HL-60 (cell line): Measurements from ENCODE around the gene ARPC1B.
A peak's percentile ranks its signal among the peaks of the same experiment; 100 is the strongest.

Experiments
- DNase-seq, 2 experiments: peaks; one replicate each; pipeline ENCODE4 v3.0.0-alpha.2; 2010 to 2020; ENCODE audit warnings: low read depth in 1 of 2, low spot score in 1 of 2
- H3K27ac ChIP-seq: fragments of 250-450 bp; sonication (Bioruptor Pico); replicated peaks from 2 replicates; pipeline ENCODE4 v1.5.1; 2020; ENCODE audit warnings: mild to moderate bottlenecking, moderate library complexity
- H3K27me3 ChIP-seq: fragments of 250-450 bp; sonication (Bioruptor Pico); 2 replicates; pipeline ENCODE4 v1.5.1; 2021; ENCODE audit warnings: mild to moderate bottlenecking, moderate library complexity; ENCODE audit not compliant: insufficient read depth, poor library complexity, severe bottlenecking
- H3K4me3 ChIP-seq: replicated peaks from 2 replicates; pipeline ENCODE4 v1.5.1; 2011; ENCODE audit warnings: mild to moderate bottlenecking, control low read depth, low read length; ENCODE audit not compliant: insufficient read depth
- GABPA ChIP-seq: IDR thresholded peaks from 2 replicates; pipeline ENCODE4 v1.6.1; 2012; ENCODE audit warnings: low read depth
- POLR2AphosphoS5 ChIP-seq: IDR thresholded peaks from 2 replicates; pipeline ENCODE4 v1.6.1; 2012; ENCODE audit warnings: low read depth
- SPI1 ChIP-seq: IDR thresholded peaks from 2 replicates; pipeline ENCODE4 v1.6.1; 2012; ENCODE audit warnings: low read depth, mild to moderate bottlenecking, borderline replicate concordance
- TF ChIP-seq, protein P1 (sequence below): IDR thresholded peaks from 2 replicates; pipeline ENCODE4 v1.6.1; 2012; ENCODE audit warnings: low read depth; ENCODE audit not compliant: insufficient replicate concordance
- TF ChIP-seq, protein P2 (sequence below): IDR thresholded peaks from one replicate; pipeline ENCODE4 v1.5.1; 2011; ENCODE audit warnings: low read length, control low read depth, inconsistent platforms; ENCODE audit not compliant: insufficient read depth

ARPC1B gene

DNA sequence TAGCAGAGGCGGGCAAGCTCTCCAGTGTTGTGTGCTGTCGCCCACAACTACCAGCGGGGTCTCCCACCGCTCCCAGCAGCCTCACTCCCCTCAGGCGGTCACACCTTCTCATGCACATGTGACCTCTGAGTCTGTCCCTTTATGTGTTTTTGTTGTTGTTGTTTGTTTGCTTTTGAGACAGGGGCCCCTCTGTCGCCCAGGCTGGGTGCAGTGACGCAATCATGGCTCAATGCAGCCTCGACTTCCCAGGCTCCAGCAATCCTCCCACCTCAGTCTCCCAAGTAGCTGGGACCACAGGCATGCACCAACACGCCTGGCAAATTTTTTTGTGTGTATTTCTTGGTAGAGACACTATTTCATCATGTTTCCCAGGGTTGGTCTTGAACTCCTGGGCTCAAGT, 65.7 kb downstream of the ARPC1B start:
- no peak for DNase-seq
- Histone ChIP-seq H3K4me3 (peak overlapping the region; percentile 98), H3K27me3 (no peaks in the 10 kb centered on the region), H3K27ac (no peak overlapping the region)
- TF ChIP-seq POLR2AphosphoS5: no peak
- TF ChIP-seq GABPA: no peak
- no peak for TF ChIP-seq SPI1
- TF ChIP-seq, protein P1, sequence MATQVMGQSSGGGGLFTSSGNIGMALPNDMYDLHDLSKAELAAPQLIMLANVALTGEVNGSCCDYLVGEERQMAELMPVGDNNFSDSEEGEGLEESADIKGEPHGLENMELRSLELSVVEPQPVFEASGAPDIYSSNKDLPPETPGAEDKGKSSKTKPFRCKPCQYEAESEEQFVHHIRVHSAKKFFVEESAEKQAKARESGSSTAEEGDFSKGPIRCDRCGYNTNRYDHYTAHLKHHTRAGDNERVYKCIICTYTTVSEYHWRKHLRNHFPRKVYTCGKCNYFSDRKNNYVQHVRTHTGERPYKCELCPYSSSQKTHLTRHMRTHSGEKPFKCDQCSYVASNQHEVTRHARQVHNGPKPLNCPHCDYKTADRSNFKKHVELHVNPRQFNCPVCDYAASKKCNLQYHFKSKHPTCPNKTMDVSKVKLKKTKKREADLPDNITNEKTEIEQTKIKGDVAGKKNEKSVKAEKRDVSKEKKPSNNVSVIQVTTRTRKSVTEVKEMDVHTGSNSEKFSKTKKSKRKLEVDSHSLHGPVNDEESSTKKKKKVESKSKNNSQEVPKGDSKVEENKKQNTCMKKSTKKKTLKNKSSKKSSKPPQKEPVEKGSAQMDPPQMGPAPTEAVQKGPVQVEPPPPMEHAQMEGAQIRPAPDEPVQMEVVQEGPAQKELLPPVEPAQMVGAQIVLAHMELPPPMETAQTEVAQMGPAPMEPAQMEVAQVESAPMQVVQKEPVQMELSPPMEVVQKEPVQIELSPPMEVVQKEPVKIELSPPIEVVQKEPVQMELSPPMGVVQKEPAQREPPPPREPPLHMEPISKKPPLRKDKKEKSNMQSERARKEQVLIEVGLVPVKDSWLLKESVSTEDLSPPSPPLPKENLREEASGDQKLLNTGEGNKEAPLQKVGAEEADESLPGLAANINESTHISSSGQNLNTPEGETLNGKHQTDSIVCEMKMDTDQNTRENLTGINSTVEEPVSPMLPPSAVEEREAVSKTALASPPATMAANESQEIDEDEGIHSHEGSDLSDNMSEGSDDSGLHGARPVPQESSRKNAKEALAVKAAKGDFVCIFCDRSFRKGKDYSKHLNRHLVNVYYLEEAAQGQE: no peak
- TF ChIP-seq, protein P2, sequence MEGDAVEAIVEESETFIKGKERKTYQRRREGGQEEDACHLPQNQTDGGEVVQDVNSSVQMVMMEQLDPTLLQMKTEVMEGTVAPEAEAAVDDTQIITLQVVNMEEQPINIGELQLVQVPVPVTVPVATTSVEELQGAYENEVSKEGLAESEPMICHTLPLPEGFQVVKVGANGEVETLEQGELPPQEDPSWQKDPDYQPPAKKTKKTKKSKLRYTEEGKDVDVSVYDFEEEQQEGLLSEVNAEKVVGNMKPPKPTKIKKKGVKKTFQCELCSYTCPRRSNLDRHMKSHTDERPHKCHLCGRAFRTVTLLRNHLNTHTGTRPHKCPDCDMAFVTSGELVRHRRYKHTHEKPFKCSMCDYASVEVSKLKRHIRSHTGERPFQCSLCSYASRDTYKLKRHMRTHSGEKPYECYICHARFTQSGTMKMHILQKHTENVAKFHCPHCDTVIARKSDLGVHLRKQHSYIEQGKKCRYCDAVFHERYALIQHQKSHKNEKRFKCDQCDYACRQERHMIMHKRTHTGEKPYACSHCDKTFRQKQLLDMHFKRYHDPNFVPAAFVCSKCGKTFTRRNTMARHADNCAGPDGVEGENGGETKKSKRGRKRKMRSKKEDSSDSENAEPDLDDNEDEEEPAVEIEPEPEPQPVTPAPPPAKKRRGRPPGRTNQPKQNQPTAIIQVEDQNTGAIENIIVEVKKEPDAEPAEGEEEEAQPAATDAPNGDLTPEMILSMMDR: no peak
